ENCODE results near the gene ANKRD33. TPM values are rescaled to one million over a fixed set of nuclear protein-coding genes. Genes with fewer than 3 reads are reported as not detected.

ANKRD33 gene
- total RNA-seq, 1 experiment from 2014 or later = not detected

DNA sequence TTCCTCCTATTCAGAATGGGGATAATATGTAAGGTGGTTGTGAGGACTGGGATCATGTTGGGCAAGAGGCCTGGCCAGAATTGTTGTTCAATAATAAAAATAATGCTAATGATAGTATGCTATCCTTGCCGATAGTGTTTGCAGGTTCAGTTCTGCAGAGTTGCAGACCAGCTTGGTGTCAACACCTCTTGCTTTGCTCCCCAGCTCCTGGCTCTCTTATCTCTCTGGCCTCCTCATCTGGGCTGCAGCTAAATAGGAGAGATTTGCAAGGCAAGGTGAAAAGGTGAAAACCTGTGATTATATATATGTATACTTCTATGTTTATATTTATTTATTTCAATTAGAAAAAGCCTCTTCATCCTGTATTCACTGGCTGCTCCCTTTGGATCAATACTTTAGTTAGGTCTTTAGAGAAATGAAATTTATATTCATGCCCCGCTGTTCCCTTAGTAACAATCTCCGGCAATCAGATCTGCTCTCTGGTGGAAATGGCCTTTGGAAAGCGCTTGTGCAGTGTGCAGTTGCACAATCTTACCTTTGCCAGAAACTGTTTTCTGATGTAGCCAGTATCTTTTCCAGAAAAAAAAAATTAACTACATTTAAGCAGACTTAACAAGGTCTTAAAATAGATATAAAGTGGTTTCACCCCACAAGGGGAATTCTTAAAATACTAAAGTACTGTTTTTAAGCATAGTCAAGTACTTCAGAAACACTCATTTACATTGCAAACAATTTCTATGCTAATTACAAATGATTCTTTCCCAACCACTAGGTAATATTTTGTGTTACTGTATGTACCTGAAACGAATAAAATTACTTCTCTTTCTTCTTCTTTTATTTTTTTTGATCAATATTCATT is 44.5 kb downstream of the ANKRD33 start:
- H3K4me1 ChIP-seq (ENCODE audit: insufficient read depth, low read length) = no peaks in the 10 kb centered on the region
- BruUV-seq (replicated peaks) = no TSS peak
- H4K20me1 ChIP-seq (ENCODE audit: low read length) = no peaks in the 10 kb centered on the region
- H3K27ac ChIP-seq (ENCODE audit: low read length) = no peak overlapping the region
- ChIA-PET POLR2A (ENCODE audit: unreplicated experiment) (no interaction called here), CTCF (no interaction called here)
- H3K36me3 ChIP-seq (ENCODE audit: low read depth, low read length) = no peaks in the 10 kb centered on the region
- H3F3A ChIP-seq (ENCODE audit: low read length, unreplicated experiment) = no peaks in the 10 kb centered on the region
- no peak for DNase-seq
- H3K9me3 ChIP-seq (ENCODE audit: low read length) = no peaks in the 10 kb centered on the region
- TF ChIP-seq EZH2 (IDR thresholded peaks at IDR 0.05; ENCODE audit: low read length, unreplicated experiment) (no peak), EZH2phosphoT487 (IDR thresholded peaks at IDR 0.05; ENCODE audit: borderline replicate concordance, low read length) (no peak)
- TF ChIP-seq, protein P1, sequence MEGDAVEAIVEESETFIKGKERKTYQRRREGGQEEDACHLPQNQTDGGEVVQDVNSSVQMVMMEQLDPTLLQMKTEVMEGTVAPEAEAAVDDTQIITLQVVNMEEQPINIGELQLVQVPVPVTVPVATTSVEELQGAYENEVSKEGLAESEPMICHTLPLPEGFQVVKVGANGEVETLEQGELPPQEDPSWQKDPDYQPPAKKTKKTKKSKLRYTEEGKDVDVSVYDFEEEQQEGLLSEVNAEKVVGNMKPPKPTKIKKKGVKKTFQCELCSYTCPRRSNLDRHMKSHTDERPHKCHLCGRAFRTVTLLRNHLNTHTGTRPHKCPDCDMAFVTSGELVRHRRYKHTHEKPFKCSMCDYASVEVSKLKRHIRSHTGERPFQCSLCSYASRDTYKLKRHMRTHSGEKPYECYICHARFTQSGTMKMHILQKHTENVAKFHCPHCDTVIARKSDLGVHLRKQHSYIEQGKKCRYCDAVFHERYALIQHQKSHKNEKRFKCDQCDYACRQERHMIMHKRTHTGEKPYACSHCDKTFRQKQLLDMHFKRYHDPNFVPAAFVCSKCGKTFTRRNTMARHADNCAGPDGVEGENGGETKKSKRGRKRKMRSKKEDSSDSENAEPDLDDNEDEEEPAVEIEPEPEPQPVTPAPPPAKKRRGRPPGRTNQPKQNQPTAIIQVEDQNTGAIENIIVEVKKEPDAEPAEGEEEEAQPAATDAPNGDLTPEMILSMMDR (conservative IDR thresholded peaks at IDR 0.05; ENCODE audit: low read depth, low read length) = no peak
- H3K9ac ChIP-seq (ENCODE audit: low read length) = no peak overlapping the region
- H3K4me2 ChIP-seq (ENCODE audit: low read length) = no peak overlapping the region
- no peak for ATAC-seq
- H3K4me3 ChIP-seq (ENCODE audit: low read length) = no peak overlapping the region
- H3K9me2 ChIP-seq (replicated peaks; ENCODE audit: low read length) = no peaks in the 10 kb centered on the region
- no peaks in the 10 kb centered on the region for H3K79me2 ChIP-seq (ENCODE audit: low read length)
- H2AFZ ChIP-seq (ENCODE audit: low read length) = no peak overlapping the region
- H3K27me3 ChIP-seq (ENCODE audit: low read length) = no peaks in the 10 kb centered on the region
- intact Hi-C loops (cut with micrococcal nuclease) = no loop called here

DNA sequence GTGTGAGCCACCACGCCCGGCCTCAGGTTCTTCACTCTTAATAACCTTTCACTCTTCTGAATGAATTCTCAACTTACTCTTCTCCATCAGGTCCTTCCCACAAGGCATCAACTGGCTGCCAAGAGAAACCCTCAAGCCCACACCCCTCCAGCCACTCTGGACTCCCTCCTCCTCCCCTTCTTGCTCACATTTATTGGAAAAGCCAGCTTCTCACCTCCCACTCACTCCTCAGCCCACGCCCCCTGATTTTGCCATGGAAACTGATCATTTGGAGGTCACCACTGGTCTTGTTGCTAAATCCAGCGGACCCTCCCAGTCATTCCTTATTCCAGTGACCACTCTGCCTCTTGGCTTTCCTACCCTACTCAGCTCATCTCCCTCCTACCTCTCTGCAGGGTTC is 46.2 kb downstream of the ANKRD33 start:
- Histone ChIP-seq H3K79me2 (ENCODE audit: low read length) (no peaks in the 10 kb centered on the region), H3K4me1 (ENCODE audit: insufficient read depth, low read length) (no peaks in the 10 kb centered on the region), H3K27ac (ENCODE audit: low read length) (no peak overlapping the region), H3K4me2 (ENCODE audit: low read length) (no peak overlapping the region), H3K27me3 (ENCODE audit: low read length) (no peaks in the 10 kb centered on the region), H3F3A (ENCODE audit: low read length, unreplicated experiment) (no peaks in the 10 kb centered on the region), H3K9me2 (replicated peaks; ENCODE audit: low read length) (no peaks in the 10 kb centered on the region), H2AFZ (ENCODE audit: low read length) (no peak overlapping the region), H3K36me3 (ENCODE audit: low read depth, low read length) (no peaks in the 10 kb centered on the region), H3K9me3 (ENCODE audit: low read length) (no peaks in the 10 kb centered on the region), H4K20me1 (ENCODE audit: low read length) (no peaks in the 10 kb centered on the region), H3K4me3 (ENCODE audit: low read length) (no peak overlapping the region), H3K9ac (ENCODE audit: low read length) (no peak overlapping the region)
- POLR2A ChIA-PET (ENCODE audit: unreplicated experiment) = no interaction called here
- BruUV-seq (replicated peaks) = no TSS peak
- no peak for DNase-seq
- no peak for ATAC-seq
- intact Hi-C loops (cut with micrococcal nuclease) = no loop called here
- CTCF ChIA-PET = no interaction called here
- TF ChIP-seq, protein P1 (conservative IDR thresholded peaks at IDR 0.05; ENCODE audit: low read depth, low read length) = no peak
- no peak for TF ChIP-seq EZH2phosphoT487 (IDR thresholded peaks at IDR 0.05; ENCODE audit: borderline replicate concordance, low read length)
- TF ChIP-seq EZH2 (IDR thresholded peaks at IDR 0.05; ENCODE audit: low read length, unreplicated experiment) = no peak

DNA sequence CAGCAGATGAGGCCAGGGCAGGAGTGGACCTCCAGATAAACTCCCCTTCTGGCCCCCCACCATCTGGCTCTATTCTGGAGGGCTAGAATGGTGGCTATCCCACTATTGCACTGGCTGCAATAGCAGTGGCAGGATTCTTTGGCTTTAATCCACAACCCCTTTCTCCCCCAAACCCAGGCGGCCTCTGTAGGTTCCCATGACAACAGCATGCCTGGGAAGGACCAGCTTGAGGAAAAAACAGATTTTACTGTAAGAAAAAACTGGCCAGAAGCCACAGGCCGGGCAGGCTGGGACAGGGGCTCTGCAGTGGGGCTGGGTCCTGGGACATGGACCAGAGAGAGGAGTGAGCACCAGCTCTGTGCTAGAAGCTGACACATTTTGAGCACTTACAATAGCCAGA is 50.0 kb downstream of the ANKRD33 start:
- no peak overlapping the region for H2AFZ ChIP-seq (ENCODE audit: low read length)
- intact Hi-C loops (cut with micrococcal nuclease) = no loop called here
- no peaks in the 10 kb centered on the region for H3K9me2 ChIP-seq (replicated peaks; ENCODE audit: low read length)
- no peaks in the 10 kb centered on the region for H3F3A ChIP-seq (ENCODE audit: low read length, unreplicated experiment)
- H3K27me3 ChIP-seq (ENCODE audit: low read length) = no peaks in the 10 kb centered on the region
- no peaks in the 10 kb centered on the region for H3K9me3 ChIP-seq (ENCODE audit: low read length)
- H3K36me3 ChIP-seq (ENCODE audit: low read depth, low read length) = no peaks in the 10 kb centered on the region
- H3K27ac ChIP-seq (ENCODE audit: low read length) = no peak overlapping the region
- no peak overlapping the region for H3K9ac ChIP-seq (ENCODE audit: low read length)
- TF ChIP-seq EZH2phosphoT487 (IDR thresholded peaks at IDR 0.05; ENCODE audit: borderline replicate concordance, low read length) (no peak), EZH2 (IDR thresholded peaks at IDR 0.05; ENCODE audit: low read length, unreplicated experiment) (no peak)
- TF ChIP-seq, protein P1 (conservative IDR thresholded peaks at IDR 0.05; ENCODE audit: low read depth, low read length) = no peak
- DNase-seq = no peak
- H3K4me3 ChIP-seq (ENCODE audit: low read length) = no peak overlapping the region
- no peak for ATAC-seq
- no peaks in the 10 kb centered on the region for H4K20me1 ChIP-seq (ENCODE audit: low read length)
- CTCF ChIA-PET = no interaction called here
- no TSS peak for BruUV-seq (replicated peaks)
- H3K79me2 ChIP-seq (ENCODE audit: low read length) = no peaks in the 10 kb centered on the region
- H3K4me1 ChIP-seq (ENCODE audit: insufficient read depth, low read length) = no peaks in the 10 kb centered on the region
- POLR2A ChIA-PET (ENCODE audit: unreplicated experiment) = no interaction called here
- no peak overlapping the region for H3K4me2 ChIP-seq (ENCODE audit: low read length)
